NOMO-1 (cell line): ENCODE measurements around the gene DOK7.

Experiments
- DNase-seq, 2 experiments: peaks; one replicate each; lab custom pipeline; 2025; ENCODE audit not compliant: unreplicated experiment in 2 of 2; lab: John Stamatoyannopoulos, UW

The DOK7 gene, protein sequence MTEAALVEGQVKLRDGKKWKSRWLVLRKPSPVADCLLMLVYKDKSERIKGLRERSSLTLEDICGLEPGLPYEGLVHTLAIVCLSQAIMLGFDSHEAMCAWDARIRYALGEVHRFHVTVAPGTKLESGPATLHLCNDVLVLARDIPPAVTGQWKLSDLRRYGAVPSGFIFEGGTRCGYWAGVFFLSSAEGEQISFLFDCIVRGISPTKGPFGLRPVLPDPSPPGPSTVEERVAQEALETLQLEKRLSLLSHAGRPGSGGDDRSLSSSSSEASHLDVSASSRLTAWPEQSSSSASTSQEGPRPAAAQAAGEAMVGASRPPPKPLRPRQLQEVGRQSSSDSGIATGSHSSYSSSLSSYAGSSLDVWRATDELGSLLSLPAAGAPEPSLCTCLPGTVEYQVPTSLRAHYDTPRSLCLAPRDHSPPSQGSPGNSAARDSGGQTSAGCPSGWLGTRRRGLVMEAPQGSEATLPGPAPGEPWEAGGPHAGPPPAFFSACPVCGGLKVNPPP

DNA sequence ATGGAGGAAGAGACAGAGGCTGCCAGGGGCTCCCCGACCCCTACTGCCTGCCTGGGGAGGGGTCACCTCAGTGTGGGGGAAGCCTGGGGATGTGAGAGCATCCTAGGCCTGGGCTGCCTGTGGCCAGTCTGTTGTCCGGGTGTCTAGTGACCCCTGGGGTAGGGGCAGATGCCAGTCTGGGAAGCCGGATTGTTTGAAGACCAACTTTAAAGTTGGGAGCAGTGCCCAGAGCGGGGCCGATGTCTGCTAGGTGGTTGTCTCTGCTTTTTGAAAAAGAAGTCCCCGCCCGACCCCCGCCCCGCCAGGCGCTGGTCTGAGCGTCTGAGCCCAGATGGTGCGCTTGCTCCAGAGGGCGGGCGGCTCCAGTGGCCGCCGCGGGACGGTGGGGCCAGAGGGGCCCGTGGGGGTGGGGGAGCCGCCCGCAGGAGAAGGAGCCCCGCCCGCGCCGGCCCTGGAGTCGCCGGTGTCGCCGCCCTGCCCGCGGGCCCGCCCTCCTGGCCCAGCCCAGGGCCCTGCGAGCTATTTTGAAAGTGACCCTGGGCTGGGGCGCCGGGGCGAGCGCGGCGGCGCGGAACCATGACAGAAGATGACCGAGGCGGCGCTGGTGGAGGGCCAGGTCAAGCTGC lies at the start of gene DOK7:
Gene DOK7 (plus strand): TSS at position 517 of the 626 bp plus-strand sequence. CDS start 70 bp downstream, at position 587.
- peak in 1 of 2 experiments; percentile 37 for DNase-seq

DNA sequence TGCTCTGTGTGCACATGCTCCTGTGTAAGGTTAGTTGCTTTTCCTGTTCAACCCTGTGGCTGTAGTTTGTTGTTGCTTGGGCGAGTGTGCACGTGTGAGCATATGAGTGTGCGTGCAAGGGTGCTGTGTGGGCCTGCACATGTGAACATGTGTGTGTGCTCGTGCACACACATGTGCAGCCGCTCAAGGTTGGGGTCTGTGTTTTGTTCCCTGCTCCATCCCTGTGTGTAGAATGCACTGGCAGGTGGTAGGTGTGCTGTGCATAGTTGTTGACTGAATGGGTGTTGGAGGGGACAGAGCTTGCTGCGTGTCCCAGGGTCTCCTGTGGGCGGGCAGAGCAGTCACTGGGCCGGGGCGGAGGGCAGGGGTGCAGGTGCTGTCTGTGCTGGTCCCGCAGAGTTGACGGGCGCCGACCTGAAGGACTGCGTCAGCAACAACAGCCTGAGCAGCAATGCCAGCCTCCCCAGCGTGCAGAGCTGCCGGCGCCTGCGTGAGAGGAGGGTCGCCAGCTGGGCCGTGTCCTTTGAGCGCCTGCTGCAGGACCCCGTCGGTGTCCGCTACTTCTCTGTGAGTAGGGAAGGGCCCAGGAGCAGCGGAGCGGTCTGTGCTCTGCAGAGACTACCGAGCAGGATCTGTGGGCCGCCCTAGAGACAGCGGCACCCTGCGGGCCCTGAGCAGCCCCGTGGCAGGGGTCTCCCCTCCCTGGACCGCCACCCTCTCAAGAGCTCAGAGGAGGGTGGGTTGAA lies 49.3 kb upstream of the DOK7 start:
- no peak for DNase-seq

DNA sequence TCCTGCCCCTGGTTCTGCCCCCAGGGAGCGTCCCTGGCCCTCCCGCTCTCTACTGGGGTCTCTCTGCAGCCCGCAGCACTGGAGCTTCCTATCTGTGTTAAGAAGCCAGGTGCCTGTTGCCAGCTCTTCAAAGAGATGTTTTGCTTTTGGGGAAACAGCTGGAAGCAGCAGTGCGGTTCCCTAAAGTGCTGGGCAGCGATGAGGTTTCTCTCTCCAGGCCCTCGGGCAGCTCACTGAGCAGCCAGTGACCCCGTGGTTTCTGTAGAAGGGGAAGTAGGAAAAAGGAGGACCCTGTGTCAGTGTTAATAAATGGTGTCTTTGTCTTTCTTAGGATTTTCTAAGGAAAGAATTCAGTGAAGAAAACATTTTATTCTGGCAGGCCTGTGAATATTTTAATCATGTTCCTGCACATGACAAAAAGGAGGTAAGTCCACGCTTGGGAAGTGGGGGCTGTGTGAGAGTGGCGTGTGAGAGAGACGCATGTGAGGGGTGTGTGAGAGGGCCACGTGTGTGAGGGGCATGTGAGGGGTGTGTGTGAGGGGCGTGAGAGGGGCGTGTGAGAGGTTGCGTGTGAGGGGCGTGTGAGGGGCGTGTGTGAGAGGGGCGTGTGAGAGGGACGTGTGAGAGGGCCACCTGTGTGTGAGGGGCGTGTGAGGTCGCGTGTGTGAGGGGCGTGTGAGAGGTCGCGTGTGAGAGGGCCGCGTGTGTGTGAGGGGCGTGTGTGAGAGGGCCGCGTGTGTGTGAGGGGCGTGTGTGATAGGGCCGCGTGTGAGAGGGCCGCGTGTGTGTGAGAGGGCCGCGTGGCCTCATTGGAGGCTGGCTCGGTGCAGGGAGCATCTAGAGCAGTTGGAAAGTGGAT lies 48.5 kb upstream of the DOK7 start:
- peak in 1 of 2 experiments; percentile 44 for DNase-seq

DNA sequence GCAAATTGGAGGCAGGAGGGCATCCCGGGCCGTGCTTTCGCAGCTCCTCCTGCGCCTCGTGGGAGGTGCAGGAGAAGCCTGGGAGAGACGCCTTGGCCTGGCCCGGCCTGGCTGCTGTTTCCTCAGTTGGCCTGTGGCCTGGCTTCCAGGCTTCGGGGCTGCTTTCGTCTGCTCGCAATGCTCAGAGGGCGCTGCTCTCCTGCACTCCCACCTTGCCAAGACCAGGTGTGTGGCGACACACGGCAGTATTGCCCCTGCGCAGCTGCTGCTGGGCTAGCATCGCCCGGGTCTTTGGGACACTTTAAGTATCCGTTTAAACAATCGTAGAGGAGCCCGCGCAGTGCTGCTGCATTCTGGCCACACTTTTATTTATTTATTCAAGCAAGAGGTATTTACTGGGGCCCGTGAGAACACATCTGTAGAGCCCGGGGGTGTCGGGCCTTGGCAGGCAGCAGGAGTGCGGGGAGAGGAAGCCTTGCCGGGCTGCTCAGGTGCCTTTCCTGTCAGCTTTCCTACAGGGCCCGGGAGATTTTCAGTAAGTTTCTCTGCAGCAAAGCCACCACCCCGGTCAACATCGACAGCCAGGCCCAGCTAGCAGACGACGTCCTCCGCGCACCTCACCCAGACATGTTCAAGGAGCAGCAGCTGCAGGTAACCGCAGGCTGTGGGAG lies 47.5 kb upstream of the DOK7 start:
- DNase-seq = no peak

DNA sequence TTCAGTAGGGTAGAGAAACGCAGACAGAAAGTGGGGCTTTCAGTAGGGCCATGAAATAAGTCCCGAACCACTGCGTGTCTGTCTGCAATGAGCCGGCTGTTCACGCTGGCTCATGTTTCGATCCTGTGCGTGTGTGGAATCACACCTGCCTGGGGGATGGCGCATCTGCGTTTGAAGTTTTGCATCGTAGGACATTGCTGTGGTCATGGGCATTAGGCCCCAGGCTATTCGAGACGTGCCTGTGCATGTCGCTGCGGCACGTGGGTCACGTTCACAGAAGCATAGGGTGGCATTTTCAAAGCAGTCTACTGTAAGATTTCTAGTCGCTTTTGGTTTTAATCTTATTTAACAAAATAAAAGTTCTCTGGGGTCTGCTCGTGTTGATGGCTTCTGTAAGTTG lies 46.8 kb upstream of the DOK7 start:
- no peak for DNase-seq

DNA sequence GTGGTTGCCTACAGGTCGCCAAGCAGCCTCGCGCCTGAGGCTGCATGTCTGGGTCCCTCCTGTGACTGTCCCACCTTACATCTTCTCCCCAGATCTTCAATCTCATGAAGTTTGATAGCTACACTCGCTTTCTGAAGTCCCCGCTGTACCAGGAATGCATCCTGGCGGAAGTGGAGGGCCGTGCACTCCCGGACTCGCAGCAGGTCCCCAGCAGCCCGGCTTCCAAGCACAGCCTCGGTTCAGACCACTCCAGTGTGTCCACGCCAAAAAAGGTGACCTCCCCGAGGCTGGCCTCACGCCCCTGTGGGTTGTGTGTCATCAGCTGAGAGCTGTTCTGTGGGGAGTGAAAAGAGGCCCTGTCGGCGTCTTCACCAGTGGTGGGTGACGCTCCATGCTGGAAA lies 46.3 kb upstream of the DOK7 start:
- DNase-seq = no peak

DNA sequence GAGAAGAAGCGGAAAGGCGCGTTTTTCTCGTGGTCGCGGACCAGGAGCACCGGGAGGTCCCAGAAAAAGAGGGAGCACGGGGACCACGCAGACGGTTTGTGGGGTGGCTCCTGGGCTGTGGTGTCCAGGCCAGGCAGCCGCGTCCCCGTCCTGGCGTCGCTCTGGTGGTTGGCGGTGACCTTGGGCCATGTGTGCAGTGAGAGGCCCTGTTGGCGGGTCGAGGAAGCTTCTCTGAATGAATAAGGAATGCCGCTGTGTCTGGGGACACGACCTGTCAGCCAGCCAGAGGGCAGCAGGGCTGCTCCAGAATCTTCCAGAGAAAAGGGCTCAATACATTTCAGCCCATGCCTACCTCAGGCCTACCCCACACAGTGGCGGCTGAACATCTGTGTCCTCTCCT lies 45.7 kb upstream of the DOK7 start:
- no peak for DNase-seq

DNA sequence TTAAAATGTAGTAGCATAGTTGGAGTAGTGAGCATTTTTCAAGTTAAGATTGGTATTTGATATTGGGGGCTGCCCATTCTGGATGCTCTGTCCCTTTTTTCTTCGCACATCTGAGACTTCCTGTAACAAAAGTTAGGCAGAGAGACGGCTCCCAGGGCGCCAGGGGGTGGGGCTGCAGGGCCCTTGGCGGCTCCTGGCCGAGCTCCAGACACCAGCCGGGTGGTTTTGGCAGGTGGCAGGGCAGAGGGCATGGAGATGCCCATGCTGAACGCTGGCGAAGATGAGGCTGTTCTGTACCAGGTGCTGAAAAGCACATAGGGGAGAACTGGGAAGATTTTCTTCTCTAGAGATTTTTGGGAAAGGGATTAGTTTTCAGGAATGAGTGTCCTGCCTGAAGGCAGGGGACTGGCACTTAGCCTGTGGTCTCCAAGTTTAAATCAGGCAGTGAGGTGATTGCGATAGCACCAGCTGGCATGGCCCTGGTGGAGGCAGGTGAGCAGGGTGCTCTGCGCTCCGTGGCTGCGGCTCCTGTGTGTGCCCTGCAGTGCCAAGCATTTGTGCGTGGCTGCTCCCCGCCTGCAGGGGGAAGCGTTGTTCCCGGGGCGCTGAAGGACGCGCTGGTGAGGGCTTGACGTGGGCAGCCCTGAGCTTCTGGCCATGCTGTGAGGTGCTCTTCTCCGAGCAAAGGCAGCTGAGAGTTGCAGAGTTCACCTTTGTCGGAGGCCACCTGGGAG lies 44.9 kb upstream of the DOK7 start:
- DNase-seq = no peak

DNA sequence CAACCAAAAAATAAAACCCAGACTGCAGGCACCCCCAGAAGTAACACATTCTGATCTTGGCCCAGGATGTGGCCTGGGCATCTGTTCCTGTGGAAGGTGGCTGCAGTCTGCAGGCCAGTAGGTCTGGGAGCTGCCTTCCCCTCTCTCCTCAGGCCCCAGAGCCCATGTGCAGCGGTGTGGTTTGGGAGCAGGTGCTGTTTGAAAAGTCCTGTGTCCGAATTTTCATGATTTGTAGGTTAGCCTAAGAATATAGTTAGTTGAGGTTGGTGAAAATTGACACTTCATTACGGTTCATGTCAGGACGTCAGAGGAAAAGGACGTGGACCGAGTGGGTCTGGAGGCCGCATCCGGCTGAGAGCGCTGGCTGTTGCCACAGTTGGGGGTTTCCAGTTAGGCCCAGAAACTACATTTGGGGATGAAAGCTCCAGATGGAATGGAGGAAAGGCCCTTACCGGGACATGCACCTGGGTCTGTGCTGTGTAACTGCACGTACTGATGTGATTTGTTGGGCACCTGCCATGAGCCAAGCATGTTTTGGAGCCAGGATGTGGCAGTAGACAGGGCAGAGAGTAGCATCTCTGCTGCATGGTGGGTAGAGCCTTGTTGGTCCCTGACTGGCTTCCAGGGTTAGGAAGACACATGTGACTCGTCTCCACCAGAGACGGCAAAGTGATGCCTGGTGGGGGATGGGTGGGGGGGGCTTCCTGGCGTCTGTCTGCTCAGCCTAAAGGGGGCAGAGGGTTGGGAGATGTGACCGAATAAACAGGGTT lies 43.1 kb upstream of the DOK7 start:
- no peak for DNase-seq

DNA sequence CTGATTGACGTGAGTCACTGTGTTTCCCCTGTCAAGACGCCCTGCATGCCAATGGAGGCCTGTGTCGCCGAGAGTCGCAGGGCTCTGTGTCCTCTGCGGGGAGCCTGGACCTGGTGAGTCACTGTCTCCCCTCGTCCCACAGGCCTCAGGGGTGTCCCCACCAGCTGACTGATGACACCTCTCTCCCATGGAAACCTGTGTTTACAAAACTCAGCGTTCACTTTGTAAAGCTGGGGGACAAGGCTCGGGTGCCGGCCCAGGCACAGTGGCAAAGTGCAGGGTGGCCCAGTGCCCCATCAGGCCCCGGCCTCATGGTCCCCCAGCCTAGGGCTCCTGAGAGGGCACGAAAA lies 42.5 kb upstream of the DOK7 start:
- DNase-seq = no peak

DNA sequence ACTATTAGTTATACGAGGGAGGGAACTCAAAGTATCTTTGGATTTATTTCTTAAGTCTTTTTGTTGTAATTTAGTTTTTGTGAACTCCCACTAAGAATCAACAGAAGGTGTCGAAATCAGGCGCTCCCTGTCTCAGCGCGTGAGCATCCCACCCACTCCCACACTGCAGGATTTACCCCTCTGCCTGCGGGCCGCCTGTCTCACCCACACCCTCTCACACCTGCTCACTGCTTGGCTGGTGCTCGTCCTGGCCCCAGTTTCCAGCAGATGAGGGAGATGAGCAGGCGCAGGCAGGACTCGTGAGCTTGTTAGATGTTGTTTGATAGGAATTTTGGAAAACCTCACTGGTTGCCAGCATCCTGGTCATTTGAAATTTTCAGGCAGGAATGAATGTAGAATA lies 42.1 kb upstream of the DOK7 start:
- no peak for DNase-seq

DNA sequence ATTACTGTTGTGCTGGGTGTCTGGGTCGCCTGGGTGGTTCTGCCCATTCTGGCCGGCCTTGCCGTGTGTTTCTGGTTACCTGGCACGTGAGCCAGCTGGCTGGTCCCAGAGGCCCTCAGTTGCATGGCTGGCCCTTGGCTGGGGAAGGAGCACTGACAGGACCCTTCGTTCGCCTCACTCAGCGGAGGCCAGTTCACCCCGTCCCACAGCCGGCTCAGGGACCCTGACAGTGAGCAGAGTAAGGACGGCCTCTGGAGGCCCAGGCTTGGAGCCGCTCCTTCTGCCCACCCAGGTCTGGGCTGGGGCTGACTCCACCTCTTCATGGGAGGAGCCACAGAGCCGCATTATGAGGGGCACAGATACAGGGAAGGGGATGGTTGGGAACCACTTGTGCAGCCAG lies 41.6 kb upstream of the DOK7 start:
- no peak for DNase-seq

DNA sequence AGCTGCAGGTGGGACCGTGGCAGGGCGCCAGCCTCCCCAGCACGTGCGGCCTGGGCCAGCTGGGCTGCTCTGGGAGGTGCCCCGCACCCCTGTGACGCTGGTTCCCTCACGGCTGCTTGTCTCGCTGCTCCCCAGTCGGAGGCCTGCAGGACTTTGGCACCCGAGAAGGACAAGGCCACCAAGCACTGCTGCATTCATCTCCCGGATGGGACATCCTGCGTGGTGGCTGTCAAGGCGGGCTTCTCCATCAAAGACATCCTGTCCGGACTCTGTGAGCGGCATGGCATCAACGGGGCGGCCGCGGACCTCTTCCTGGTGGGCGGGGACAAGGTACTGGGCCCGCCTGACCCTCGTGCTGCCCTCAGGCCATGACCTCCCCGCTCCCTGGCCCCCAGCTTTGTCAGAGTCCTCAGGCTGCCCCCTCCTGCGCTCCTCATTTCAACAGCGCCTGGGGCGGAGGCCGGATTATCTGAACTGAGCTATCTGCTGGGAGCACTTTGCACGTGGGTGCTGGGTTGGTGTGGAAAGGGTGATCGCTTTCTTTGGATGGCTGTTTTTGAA lies 40.8 kb upstream of the DOK7 start:
- no peak for DNase-seq

DNA sequence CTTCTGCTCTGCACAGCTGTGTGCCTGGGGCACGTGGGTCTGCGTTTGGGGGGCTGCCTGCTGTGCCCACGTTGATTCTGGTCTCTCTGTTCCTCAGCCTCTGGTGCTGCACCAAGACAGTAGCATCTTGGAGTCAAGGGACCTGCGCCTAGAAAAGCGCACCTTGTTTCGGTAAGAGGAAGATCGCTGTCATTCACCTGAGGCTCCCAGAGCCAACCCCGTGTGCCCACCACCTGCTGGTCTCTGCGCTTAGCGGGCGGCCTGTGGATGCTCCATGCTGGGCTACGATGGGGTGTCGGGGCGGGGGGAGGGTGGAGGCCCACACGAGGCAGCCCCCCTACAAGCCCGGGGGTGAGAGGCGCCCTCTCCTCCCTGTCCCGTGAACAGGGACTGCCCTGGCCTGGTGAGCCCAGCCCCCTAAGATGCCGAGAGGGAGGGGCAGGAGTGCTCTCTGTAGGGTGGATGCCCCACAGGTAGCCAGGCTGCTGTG lies 40.3 kb upstream of the DOK7 start:
- DNase-seq = no peak

DNA sequence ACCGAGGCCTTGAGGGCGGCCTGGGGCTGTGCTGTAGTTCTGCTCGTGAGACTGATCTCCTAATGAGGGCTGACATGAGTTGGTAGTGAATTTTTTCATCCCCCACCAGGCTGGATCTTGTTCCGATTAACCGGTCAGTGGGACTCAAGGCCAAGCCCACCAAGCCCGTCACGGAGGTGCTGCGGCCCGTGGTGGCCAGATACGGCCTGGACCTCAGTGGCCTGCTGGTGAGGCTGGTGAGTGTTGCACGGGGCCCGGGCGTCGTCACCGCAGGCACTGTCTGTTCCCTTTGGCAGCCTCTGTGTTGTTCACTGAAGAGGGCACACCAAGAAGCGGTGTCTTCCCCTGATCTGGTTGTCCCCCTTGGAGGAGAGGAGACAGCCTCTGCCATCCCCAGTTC lies 39.7 kb upstream of the DOK7 start:
- no peak for DNase-seq

DNA sequence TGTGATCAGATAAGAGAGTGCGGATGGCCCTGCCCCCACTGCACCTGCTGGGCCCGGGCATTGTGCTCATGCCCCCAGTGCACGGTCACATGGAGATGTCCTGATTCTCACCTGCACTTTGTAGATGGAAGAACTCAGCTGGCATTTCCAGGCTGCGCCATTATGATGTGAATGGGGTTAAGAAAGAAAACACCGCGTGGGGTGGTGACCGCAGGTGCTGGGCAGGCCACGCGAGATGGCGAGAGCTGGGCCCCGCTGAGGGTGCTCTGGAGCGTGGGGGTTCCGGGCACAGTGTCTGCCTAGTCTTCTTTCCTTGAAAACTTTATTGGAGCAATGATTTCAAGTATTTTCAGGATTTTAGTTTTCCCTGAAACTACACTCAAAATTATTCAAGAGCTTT lies 39.2 kb upstream of the DOK7 start:
- no peak for DNase-seq

DNA sequence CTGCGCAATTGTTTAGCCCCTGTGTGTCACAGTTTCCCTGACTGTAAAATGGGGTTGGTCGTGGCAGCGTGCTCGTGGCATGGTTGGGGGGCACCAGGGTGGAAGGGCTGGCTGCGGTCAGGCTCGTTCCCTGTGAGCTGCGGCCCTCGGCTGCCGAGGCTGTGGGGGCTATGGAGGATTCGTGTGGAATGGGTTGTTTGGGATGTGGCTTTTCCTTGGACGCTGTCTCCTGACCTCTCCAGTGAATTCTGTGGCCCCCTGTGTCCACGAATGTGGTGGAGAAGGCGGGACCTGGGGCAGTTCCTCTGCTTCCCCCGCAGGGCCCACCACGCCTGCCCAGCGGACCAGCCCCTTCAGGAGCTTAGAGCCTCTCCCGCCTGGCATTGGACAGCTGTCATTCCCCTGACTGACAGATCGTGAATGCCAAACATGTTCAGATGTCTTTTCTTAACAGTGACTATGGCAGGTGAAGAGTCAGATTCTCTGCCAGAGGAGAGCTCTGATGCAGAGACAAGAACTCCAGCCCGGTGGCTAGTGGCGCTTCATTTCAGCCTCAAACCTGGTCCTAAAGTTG lies 38.5 kb upstream of the DOK7 start:
- DNase-seq = no peak
